MM.1S (cell line): ENCODE data around the gene CHAF1B.

Source experiments
- DNase-seq: peaks from one replicate; pipeline ENCODE4 v3.0.0-alpha.2; 2015
- H2AFZ ChIP-seq: fragments of 300-600 bp; sonication (generic); 2 replicates; pipeline ENCODE4 v1.6.0; 2016; ENCODE audit warnings: antibody characterized with exemption, low read length
- H3F3A ChIP-seq: fragments of 300-600 bp; sonication (generic); 2 replicates; pipeline ENCODE4 v1.6.1; 2016; ENCODE audit warnings: mild to moderate bottlenecking, antibody characterized with exemption, low read length, moderate library complexity, mixed read lengths; ENCODE audit not compliant: insufficient read depth
- H3K27ac ChIP-seq: fragments of 300-600 bp; sonication (generic); 2 replicates; pipeline ENCODE4 v1.5.1; 2016; ENCODE audit warnings: mild to moderate bottlenecking, low read length
- H3K27me3 ChIP-seq: fragments of 300-600 bp; sonication (generic); replicated peaks from 2 replicates; pipeline ENCODE4 v1.6.0; 2016; ENCODE audit warnings: low read length; ENCODE audit not compliant: insufficient read depth
- H3K36me3 ChIP-seq: fragments of 300-600 bp; sonication (generic); replicated peaks from 2 replicates; pipeline ENCODE4 v1.6.1; 2016; ENCODE audit warnings: mild to moderate bottlenecking, low read length, mixed read lengths; ENCODE audit not compliant: insufficient read depth
- H3K4me1 ChIP-seq: fragments of 300-600 bp; sonication (generic); 2 replicates; pipeline ENCODE4 v1.6.1; 2016; ENCODE audit warnings: low read length, mixed read lengths
- H3K4me2 ChIP-seq: fragments of 300-600 bp; sonication (generic); 2 replicates; pipeline ENCODE4 v1.6.0; 2016; ENCODE audit warnings: low read depth, low read length
- H3K4me3 ChIP-seq: fragments of 300-600 bp; sonication (generic); 2 replicates; pipeline ENCODE4 v1.5.1; 2016; ENCODE audit warnings: low read length, mixed read lengths
- H3K79me2 ChIP-seq: fragments of 300-600 bp; sonication (generic); 2 replicates; pipeline ENCODE4 v1.6.1; 2016; ENCODE audit warnings: mixed run types, low read length, mixed read lengths
- H3K9ac ChIP-seq: fragments of 300-600 bp; sonication (generic); 2 replicates; pipeline ENCODE4 v1.6.1; 2016; ENCODE audit warnings: low read length, mixed read lengths
- H3K9me2 ChIP-seq: fragments of 300-600 bp; sonication (generic); replicated peaks from 2 replicates; pipeline ENCODE4 v1.6.1; 2016; ENCODE audit warnings: mild to moderate bottlenecking, low read length, mixed read lengths; ENCODE audit not compliant: insufficient read depth
- H3K9me3 ChIP-seq: fragments of 300-600 bp; sonication (generic); replicated peaks from 2 replicates; pipeline ENCODE4 v1.6.1; 2016; ENCODE audit warnings: mild to moderate bottlenecking, low read length, mixed read lengths; ENCODE audit not compliant: insufficient read depth
- H4K20me1 ChIP-seq: fragments of 300-600 bp; sonication (generic); 2 replicates; pipeline ENCODE4 v1.6.1; 2016; ENCODE audit warnings: mild to moderate bottlenecking, low read length, moderate library complexity, mixed read lengths; ENCODE audit not compliant: insufficient read depth
- CTCF ChIP-seq: fragments of 300-600 bp; sonication (generic); IDR thresholded peaks from 2 replicates; pipeline ENCODE4 v1.5.1; 2016; ENCODE audit warnings: antibody characterized with exemption, low read length, mixed read lengths
- EZH2 ChIP-seq: fragments of 300-600 bp; sonication (generic); optimal IDR thresholded peaks from 2 replicates; pipeline ENCODE3; 2017; ENCODE audit warnings: low read depth, mild to moderate bottlenecking, antibody characterized with exemption, low read length, mixed read lengths
- EZH2phosphoT487 ChIP-seq: fragments of 300-600 bp; sonication (generic); IDR thresholded peaks from 2 replicates; pipeline ENCODE4 v1.6.1; 2018; ENCODE audit warnings: antibody characterized with exemption, low read length

Gene CHAF1B

GRCh38 chr21:36419996-36420395 lies 34.8 kb downstream of the CHAF1B start:
- no peak overlapping the region for H3K4me2 ChIP-seq
- no peaks in the 10 kb centered on the region for H3K4me1 ChIP-seq
- TF ChIP-seq CTCF, result peak; percentile 86
- TF ChIP-seq EZH2, result no peak
- TF ChIP-seq EZH2phosphoT487, result no peak

GRCh38 chr21:36420571-36421339 lies 35.6 kb downstream of the CHAF1B start:
- Histone ChIP-seq H3K4me1 (no peaks in the 10 kb centered on the region), H4K20me1 (no peaks in the 10 kb centered on the region), H3K27me3 (no peaks in the 10 kb centered on the region), H3K9ac (no peak overlapping the region), H3K27ac (no peak overlapping the region), H3K9me2 (no peaks in the 10 kb centered on the region), H3K4me2 (no peak overlapping the region), H3K79me2 (no peaks in the 10 kb centered on the region), H3K4me3 (no peak overlapping the region), H3F3A (no peaks in the 10 kb centered on the region), H3K9me3 (no peaks in the 10 kb centered on the region), H3K36me3 (no peaks in the 10 kb centered on the region), H2AFZ (no peak overlapping the region)
- DNase-seq, result no peak
- TF ChIP-seq EZH2phosphoT487 (no peak), CTCF (no peak), EZH2 (no peak)

More at GRCh38 chr21:36419996-36420395, 34.8 kb downstream of the CHAF1B start:
- no peak overlapping the region for H3K27ac ChIP-seq
- no peaks in the 10 kb centered on the region for H3K36me3 ChIP-seq
- H3K9me3 ChIP-seq, result no peaks in the 10 kb centered on the region
- H3K9ac ChIP-seq, result no peak overlapping the region
- peak; percentile 64 for DNase-seq
- no peaks in the 10 kb centered on the region for H4K20me1 ChIP-seq
- no peak overlapping the region for H3K4me3 ChIP-seq
- no peaks in the 10 kb centered on the region for H3F3A ChIP-seq
- H3K79me2 ChIP-seq, result no peaks in the 10 kb centered on the region
- no peaks in the 10 kb centered on the region for H3K9me2 ChIP-seq
- H2AFZ ChIP-seq, result no peak overlapping the region
- H3K27me3 ChIP-seq, result no peaks in the 10 kb centered on the region

GRCh38 chr21:36422279-36423098 lies 37.3 kb downstream of the CHAF1B start:
- no peaks in the 10 kb centered on the region for H3K9me3 ChIP-seq
- H2AFZ ChIP-seq, result no peak overlapping the region
- DNase-seq, result peak; percentile 61
- H3K9me2 ChIP-seq, result no peaks in the 10 kb centered on the region
- TF ChIP-seq EZH2phosphoT487 (no peak), EZH2 (no peak), CTCF (peak; percentile 94)
- H3K4me2 ChIP-seq, result no peak overlapping the region
- no peak overlapping the region for H3K4me3 ChIP-seq
- H3K36me3 ChIP-seq, result no peaks in the 10 kb centered on the region
- no peaks in the 10 kb centered on the region for H3K27me3 ChIP-seq
- H3F3A ChIP-seq, result no peaks in the 10 kb centered on the region
- H4K20me1 ChIP-seq, result no peaks in the 10 kb centered on the region
- no peaks in the 10 kb centered on the region for H3K4me1 ChIP-seq
- no peaks in the 10 kb centered on the region for H3K79me2 ChIP-seq
- H3K9ac ChIP-seq, result no peak overlapping the region
- H3K27ac ChIP-seq, result no peak overlapping the region
